ENCODE measurements around the gene FRY. TPM values are rescaled to one million over a fixed set of nuclear protein-coding genes. Genes with fewer than 3 reads are reported as not detected.

FRY gene
- total RNA-seq, 1 experiment from 2014 or later, result 5.3 TPM

DNA sequence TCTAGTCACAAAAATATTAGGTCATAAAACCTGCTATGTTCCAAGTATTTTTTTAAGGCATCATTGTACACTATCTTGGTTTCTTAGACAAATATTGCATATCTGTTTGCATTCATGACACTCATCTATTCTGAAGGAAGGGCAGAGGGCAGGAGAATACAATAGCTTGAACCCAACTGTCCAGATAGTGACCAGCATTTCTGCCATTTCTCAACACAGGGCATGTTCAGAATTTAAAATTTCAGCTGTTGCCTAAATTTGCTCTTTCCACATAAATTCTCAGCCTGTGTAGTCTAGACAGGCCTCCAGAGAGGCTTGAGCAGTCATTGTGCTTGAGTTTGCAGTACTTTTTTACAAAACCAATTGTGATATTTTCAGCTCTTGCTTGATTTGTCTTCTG is 164.1 kb downstream of the FRY start:
- no peak for DNase-seq (ENCODE audit: low spot score)
- Mint-ChIP-seq H3K36me3 (no peaks in the 10 kb centered on the region), H3K4me3 (no peak overlapping the region), H3K4me1 (peaks cover 10% of the 10 kb centered on the region), H3K27me3 (ENCODE audit: low read depth) (no peaks in the 10 kb centered on the region), H3K9me3 (no peaks in the 10 kb centered on the region), H3K27ac (no peak overlapping the region)
- POLR2A ChIA-PET, result no interaction called here
- ATAC-seq, result no peak
- TF ChIP-seq, protein P1, sequence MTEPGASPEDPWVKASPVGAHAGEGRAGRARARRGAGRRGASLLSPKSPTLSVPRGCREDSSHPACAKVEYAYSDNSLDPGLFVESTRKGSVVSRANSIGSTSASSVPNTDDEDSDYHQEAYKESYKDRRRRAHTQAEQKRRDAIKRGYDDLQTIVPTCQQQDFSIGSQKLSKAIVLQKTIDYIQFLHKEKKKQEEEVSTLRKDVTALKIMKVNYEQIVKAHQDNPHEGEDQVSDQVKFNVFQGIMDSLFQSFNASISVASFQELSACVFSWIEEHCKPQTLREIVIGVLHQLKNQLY (CRISPR knock-in tag; IDR thresholded peaks at IDR 0.05), result no peak
- TF ChIP-seq NR2C2 (CRISPR knock-in tag; IDR thresholded peaks at IDR 0.05) (no peak), PRRX2 (CRISPR knock-in tag; IDR thresholded peaks at IDR 0.05) (no peak), ETV6 (CRISPR knock-in tag; IDR thresholded peaks at IDR 0.05) (no peak), TEAD4 (CRISPR knock-in tag; IDR thresholded peaks at IDR 0.05) (no peak), ZNF263 (CRISPR knock-in tag; IDR thresholded peaks at IDR 0.05; ENCODE audit: low read depth) (no peak), RORB (CRISPR knock-in tag; IDR thresholded peaks at IDR 0.05) (no peak), ELF4 (CRISPR knock-in tag; IDR thresholded peaks at IDR 0.05; ENCODE audit: low read depth) (no peak), ESRRA (CRISPR knock-in tag; IDR thresholded peaks at IDR 0.05; ENCODE audit: borderline replicate concordance) (no peak), ATF1 (CRISPR knock-in tag; IDR thresholded peaks at IDR 0.05) (no peak), FOXJ3 (CRISPR knock-in tag; IDR thresholded peaks at IDR 0.05; ENCODE audit: borderline replicate concordance) (no peak)
- TF ChIP-seq, protein P2, sequence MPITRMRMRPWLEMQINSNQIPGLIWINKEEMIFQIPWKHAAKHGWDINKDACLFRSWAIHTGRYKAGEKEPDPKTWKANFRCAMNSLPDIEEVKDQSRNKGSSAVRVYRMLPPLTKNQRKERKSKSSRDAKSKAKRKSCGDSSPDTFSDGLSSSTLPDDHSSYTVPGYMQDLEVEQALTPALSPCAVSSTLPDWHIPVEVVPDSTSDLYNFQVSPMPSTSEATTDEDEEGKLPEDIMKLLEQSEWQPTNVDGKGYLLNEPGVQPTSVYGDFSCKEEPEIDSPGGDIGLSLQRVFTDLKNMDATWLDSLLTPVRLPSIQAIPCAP (CRISPR knock-in tag; IDR thresholded peaks at IDR 0.05), result no peak
- TF ChIP-seq, protein P3, sequence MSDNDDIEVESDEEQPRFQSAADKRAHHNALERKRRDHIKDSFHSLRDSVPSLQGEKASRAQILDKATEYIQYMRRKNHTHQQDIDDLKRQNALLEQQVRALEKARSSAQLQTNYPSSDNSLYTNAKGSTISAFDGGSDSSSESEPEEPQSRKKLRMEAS (CRISPR knock-in tag; IDR thresholded peaks at IDR 0.05), result no peak
- TF ChIP-seq, protein P4, sequence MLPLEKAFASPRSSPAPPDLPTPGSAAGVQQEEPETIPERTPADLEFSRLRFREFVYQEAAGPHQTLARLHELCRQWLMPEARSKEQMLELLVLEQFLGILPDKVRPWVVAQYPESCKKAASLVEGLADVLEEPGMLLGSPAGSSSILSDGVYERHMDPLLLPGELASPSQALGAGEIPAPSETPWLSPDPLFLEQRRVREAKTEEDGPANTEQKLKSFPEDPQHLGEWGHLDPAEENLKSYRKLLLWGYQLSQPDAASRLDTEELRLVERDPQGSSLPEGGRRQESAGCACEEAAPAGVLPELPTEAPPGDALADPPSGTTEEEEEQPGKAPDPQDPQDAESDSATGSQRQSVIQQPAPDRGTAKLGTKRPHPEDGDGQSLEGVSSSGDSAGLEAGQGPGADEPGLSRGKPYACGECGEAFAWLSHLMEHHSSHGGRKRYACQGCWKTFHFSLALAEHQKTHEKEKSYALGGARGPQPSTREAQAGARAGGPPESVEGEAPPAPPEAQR (CRISPR knock-in tag; IDR thresholded peaks at IDR 0.05), result no peak
- TF ChIP-seq, protein P5, sequence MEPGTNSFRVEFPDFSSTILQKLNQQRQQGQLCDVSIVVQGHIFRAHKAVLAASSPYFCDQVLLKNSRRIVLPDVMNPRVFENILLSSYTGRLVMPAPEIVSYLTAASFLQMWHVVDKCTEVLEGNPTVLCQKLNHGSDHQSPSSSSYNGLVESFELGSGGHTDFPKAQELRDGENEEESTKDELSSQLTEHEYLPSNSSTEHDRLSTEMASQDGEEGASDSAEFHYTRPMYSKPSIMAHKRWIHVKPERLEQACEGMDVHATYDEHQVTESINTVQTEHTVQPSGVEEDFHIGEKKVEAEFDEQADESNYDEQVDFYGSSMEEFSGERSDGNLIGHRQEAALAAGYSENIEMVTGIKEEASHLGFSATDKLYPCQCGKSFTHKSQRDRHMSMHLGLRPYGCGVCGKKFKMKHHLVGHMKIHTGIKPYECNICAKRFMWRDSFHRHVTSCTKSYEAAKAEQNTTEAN (CRISPR knock-in tag; IDR thresholded peaks at IDR 0.05), result no peak
- TF ChIP-seq, protein P6, sequence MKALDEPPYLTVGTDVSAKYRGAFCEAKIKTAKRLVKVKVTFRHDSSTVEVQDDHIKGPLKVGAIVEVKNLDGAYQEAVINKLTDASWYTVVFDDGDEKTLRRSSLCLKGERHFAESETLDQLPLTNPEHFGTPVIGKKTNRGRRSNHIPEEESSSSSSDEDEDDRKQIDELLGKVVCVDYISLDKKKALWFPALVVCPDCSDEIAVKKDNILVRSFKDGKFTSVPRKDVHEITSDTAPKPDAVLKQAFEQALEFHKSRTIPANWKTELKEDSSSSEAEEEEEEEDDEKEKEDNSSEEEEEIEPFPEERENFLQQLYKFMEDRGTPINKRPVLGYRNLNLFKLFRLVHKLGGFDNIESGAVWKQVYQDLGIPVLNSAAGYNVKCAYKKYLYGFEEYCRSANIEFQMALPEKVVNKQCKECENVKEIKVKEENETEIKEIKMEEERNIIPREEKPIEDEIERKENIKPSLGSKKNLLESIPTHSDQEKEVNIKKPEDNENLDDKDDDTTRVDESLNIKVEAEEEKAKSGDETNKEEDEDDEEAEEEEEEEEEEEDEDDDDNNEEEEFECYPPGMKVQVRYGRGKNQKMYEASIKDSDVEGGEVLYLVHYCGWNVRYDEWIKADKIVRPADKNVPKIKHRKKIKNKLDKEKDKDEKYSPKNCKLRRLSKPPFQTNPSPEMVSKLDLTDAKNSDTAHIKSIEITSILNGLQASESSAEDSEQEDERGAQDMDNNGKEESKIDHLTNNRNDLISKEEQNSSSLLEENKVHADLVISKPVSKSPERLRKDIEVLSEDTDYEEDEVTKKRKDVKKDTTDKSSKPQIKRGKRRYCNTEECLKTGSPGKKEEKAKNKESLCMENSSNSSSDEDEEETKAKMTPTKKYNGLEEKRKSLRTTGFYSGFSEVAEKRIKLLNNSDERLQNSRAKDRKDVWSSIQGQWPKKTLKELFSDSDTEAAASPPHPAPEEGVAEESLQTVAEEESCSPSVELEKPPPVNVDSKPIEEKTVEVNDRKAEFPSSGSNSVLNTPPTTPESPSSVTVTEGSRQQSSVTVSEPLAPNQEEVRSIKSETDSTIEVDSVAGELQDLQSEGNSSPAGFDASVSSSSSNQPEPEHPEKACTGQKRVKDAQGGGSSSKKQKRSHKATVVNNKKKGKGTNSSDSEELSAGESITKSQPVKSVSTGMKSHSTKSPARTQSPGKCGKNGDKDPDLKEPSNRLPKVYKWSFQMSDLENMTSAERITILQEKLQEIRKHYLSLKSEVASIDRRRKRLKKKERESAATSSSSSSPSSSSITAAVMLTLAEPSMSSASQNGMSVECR (CRISPR knock-in tag; IDR thresholded peaks at IDR 0.05; ENCODE audit: borderline replicate concordance), result no peak
- TF ChIP-seq, protein P7, sequence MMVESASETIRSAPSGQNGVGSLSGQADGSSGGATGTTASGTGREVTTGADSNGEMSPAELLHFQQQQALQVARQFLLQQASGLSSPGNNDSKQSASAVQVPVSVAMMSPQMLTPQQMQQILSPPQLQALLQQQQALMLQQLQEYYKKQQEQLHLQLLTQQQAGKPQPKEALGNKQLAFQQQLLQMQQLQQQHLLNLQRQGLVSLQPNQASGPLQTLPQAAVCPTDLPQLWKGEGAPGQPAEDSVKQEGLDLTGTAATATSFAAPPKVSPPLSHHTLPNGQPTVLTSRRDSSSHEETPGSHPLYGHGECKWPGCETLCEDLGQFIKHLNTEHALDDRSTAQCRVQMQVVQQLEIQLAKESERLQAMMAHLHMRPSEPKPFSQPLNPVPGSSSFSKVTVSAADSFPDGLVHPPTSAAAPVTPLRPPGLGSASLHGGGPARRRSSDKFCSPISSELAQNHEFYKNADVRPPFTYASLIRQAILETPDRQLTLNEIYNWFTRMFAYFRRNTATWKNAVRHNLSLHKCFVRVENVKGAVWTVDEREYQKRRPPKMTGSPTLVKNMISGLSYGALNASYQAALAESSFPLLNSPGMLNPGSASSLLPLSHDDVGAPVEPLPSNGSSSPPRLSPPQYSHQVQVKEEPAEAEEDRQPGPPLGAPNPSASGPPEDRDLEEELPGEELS (CRISPR knock-in tag; IDR thresholded peaks at IDR 0.05), result no peak
- TF ChIP-seq, protein P8, sequence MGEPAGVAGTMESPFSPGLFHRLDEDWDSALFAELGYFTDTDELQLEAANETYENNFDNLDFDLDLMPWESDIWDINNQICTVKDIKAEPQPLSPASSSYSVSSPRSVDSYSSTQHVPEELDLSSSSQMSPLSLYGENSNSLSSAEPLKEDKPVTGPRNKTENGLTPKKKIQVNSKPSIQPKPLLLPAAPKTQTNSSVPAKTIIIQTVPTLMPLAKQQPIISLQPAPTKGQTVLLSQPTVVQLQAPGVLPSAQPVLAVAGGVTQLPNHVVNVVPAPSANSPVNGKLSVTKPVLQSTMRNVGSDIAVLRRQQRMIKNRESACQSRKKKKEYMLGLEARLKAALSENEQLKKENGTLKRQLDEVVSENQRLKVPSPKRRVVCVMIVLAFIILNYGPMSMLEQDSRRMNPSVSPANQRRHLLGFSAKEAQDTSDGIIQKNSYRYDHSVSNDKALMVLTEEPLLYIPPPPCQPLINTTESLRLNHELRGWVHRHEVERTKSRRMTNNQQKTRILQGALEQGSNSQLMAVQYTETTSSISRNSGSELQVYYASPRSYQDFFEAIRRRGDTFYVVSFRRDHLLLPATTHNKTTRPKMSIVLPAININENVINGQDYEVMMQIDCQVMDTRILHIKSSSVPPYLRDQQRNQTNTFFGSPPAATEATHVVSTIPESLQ (CRISPR knock-in tag; IDR thresholded peaks at IDR 0.05), result no peak
- TF ChIP-seq, protein P9, sequence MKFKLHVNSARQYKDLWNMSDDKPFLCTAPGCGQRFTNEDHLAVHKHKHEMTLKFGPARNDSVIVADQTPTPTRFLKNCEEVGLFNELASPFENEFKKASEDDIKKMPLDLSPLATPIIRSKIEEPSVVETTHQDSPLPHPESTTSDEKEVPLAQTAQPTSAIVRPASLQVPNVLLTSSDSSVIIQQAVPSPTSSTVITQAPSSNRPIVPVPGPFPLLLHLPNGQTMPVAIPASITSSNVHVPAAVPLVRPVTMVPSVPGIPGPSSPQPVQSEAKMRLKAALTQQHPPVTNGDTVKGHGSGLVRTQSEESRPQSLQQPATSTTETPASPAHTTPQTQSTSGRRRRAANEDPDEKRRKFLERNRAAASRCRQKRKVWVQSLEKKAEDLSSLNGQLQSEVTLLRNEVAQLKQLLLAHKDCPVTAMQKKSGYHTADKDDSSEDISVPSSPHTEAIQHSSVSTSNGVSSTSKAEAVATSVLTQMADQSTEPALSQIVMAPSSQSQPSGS (CRISPR knock-in tag; IDR thresholded peaks at IDR 0.05; ENCODE audit: borderline replicate concordance, low read depth), result no peak
- TF ChIP-seq, protein P10, sequence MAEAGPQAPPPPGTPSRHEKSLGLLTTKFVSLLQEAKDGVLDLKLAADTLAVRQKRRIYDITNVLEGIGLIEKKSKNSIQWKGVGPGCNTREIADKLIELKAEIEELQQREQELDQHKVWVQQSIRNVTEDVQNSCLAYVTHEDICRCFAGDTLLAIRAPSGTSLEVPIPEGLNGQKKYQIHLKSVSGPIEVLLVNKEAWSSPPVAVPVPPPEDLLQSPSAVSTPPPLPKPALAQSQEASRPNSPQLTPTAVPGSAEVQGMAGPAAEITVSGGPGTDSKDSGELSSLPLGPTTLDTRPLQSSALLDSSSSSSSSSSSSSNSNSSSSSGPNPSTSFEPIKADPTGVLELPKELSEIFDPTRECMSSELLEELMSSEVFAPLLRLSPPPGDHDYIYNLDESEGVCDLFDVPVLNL (CRISPR knock-in tag; IDR thresholded peaks at IDR 0.05; ENCODE audit: borderline replicate concordance, low read depth), result no peak
- CTCF ChIA-PET, result interaction anchor here (1.2 to 1.5 kb wide), 2 partner anchors 31 to 286 kb away, joined by 3 to 7 read pairs; no protein-coding TSS in a partner anchor

Measured in WTC11 (cell line).